Colon (tissue), 2 donors: ENCODE results near the gene GRM4.

Experiments
- FAIRE-seq: peaks from 2 replicates; lab custom pipeline; 2012; peaks lifted over from hg19 to GRCh38; lab: Jason Lieb, UNC
- donor health status: control.
- donor health status: control.

The GRM4 gene

DNA sequence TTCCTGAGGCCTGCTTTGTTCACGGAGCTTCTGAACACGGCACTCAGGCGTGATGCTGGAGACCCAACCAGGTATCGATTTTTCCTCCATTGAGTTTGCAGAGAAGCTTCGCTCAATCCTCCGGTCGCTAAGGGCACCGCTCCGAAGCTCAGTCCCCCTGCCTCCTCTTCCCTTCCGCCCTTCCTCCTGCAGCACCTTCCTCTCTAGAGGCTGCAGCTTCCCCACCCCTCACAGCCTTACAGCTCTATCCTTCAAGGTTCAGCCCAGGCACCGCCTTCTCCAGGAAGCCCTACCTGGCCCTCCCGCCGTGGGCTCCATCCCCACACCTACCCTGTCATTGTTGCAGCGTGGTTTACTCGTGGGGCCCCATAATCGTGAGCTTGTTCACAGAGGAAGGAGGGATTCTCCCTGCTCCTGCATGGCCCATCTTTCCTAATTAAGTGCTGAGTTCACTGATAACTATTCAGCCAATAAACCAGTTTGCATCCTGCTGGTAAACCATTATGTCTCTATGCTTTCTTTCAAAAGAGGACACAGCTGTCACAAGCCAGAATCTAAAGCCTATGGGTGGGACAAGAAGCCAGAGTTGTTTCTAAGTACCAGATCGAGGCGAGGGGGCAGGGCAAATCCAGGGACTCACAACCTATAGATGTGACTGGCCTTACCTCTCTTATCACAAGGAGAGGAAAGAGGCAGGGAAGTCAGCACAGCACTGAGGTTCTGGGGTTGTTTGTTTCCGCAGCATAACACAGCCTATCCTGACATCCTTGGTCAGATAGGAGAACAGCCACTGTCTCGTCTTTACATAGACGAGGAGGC is 152.0 kb downstream of the GRM4 start:
- FAIRE-seq, result no peak

DNA sequence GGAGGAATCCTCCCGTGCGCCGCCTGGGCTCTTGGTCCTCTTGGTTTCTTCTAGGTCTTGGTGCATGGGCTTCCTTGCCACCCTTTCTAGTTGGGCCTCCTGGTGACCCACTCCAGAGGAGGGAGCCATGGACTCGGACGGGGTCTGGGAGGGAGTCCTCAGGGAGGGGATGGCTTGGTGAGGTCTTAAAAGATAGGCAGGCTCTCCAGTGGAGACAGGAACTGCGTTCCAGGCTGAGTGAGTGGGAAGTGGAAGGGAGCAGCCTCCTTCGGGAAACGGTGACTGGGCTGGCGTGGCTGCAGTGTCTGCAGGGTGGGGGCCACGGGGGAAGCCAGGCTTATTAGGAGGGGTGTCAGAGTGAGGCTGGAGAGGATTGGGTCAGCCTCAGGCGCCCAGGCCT is 152.8 kb downstream of the GRM4 start:
- FAIRE-seq, result no peak

DNA sequence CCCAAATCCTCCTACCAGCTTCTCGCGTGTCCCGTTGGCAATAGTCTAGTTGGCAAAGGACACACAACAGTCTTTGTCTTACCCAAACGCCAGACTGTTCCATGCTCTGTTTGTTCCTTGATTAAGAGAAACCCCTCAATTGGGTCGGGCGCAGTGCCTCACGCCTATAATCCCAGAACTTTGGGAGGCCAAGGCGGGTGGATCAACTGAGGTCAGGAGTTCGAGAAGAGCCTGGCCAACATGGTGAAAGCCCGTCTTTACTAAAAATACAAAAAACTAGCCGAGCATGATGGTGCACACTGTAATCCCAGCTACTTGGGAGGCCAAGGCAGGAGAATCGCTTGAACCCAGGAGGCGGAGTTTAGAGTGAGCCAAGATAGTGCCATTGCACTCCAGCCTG is 153.7 kb downstream of the GRM4 start:
- no peak for FAIRE-seq

DNA sequence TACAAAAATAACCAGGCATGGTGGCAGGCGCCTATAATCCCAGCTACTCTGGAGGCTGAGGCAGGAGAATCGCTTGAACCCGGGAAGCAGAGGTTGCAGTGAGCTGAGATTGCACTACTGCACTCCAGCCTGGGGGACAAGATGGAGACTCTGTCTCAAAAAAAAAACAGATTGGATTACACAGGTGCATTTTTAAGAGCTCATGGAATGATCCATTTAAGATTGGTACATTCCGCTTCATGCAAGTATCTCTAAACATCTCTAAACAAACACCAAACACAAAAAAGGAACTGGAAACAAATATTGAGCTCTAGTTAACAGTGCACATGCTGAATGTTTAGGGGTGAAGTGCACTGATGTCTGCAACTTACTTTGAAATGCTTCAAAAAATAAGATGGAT is 154.3 kb downstream of the GRM4 start:
- no peak for FAIRE-seq

DNA sequence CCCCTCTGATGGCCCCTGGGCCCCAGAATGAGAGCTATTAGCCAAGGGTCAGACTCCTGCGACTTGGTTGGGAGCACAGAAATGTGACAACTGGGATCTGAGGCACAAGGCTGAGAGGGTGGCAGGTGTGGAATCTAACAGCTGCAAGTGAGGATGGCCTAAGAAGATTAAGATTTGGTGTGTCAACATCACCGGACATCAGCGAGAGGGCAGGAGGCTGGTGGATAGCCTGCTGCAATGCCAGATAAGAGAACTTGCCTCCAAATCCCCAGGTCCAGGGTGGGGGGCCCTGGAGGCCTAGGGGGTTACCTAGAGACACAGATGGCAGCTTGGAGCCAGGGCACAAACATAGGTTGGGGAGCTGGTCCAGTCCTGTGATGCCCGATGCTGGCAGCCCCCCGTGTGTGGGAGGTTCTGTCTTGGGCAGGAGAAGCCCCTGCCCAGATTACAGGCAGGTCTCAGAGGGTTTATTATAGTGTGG is 155.8 kb downstream of the GRM4 start:
- no peak for FAIRE-seq

DNA sequence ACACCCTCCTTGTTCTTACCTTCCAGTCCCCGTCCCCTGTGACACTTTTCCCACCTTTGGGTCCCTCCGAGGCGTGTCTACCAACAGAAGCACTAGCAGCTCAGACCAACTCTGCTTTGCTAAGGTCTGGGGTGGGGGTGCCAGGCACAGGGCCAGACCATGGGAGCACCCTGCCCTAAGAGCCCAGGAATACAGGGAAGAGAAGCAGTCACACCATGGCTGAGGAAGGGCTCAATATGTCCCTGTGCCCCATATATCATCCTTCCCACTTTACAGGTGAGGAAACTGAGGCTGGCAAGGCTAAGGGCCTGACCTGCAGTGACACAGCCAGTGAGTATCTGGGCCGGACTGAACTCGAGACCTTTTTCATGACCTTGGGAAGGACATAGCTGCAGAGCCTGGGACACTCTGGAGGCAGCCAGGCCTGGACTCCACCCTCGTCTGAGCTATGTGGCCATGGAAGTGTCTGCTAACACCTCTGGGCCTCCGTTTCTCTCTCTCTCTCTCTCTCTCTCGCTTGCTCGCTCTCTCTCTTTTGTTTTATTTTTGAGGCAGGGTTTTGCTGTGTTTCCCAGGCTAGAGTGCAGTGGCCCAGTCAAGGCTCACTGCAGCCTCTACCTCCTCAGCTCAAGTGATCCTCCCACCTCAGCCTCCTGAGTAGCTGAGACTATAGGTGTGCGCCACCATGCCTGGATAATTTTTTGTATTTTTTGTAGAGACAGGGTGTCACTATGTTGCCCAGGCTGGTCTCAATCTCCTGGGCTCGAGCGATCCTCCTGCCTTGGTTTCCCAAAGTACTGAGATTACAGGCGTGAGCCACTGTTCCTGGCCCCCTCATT is 156.7 kb downstream of the GRM4 start:
- FAIRE-seq, result no peak

DNA sequence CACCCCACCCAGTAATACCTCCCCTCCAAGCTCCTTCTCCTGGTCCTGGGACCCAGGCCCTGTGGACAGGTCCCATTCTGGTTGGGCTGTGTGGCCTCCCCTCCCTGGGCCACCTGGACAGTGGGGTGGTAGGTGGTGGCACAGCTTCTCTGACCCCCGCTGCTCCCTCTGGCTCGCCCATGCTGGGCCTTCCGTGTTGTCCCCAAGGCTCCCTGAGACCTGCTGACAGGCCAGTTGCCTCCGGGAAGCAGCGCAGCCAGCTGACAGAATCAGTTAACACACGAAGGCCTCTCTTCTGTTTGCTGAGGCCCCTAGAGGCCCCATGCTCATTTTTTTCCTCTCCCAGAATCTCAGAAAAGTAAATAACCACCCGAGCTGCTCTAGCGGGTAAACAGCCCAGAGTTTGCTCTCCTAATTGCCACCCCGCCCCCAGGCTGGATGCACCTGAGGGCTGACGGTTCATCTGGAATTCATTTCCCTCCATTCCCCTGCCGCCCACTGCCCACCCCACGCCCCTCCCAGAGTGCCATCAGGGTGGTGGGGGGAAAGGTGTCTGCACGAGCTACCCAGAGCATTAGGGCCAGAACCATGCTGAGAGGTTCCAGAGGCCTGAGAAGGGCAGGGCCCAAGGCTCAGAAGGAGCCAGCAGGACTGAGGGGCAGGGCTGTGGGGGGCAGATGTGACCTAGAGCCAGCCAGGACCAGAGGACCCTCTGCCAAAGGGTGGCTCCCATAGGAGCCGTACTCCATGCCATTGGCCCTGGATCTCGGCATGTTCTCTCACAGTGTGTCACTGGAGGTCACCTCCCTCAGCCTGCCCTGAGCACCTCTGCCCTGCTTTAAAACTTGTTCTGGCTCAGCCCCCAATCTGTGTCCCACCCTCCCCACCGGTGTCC is 157.5 kb downstream of the GRM4 start:
- FAIRE-seq, result no peak

DNA sequence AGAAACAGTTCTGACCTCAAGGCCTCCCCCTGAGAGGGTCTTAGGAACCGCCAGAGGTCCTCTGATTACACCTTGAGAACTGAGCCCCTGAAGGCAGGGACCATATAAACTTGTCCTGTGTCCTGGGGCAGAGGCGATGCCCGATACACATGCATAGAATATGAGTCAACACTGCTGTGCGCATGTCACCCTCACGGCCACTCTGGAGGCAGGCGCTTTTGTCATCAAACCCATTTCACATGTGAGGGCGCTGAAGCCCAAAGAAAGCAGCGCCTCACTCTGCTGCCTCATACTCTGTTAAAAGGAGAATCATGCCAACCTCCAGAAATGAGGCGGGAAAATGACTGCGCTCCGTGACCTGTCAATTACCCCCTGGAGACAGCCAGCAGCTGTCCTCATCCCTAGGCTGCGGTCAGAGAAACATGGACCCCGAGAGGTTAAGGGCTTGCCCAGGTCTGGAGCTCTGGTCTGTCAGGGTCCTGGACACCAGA is 158.3 kb downstream of the GRM4 start:
- FAIRE-seq, result no peak

DNA sequence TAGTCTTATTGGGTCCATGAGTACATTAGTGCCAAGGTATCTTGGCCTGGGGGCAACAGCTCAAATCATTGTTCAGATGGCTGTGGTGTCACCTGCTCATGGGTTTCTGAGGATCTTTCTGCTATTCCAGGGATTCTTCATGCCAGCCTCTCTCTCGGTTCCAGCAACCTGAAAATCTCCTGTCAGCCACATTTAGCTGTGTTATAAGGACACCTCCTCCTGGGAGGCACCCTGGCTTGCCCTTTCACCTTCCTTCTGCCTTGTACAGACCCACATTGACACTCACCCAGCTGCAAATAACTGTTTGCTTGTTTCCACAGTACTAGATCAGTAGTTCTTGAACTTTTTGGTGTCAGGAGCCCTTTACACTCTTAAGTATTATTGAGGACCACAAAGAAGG is 159.9 kb downstream of the GRM4 start:
- no peak for FAIRE-seq

DNA sequence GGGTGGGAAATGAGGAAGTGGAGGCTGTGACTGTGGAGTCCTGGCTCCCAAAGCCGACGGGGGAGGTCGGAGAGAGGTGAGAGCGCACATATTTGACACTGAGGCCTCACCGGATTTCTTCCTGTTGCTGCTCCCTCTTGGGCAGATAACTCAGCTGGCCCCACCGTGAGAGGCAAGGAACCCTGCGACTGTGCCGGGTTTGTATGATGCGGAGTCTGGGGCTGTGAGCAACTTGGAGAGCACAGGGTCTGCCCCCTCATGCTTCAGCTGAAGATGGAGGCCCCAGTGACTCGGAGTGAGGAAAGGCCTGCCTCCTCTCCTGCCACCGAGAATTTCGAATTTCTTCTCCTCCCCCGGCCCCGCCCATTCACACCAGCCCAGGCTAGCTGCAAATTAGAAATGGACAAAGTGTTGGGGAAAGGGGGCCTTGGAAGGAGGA is 160.6 kb downstream of the GRM4 start:
- no peak for FAIRE-seq

DNA sequence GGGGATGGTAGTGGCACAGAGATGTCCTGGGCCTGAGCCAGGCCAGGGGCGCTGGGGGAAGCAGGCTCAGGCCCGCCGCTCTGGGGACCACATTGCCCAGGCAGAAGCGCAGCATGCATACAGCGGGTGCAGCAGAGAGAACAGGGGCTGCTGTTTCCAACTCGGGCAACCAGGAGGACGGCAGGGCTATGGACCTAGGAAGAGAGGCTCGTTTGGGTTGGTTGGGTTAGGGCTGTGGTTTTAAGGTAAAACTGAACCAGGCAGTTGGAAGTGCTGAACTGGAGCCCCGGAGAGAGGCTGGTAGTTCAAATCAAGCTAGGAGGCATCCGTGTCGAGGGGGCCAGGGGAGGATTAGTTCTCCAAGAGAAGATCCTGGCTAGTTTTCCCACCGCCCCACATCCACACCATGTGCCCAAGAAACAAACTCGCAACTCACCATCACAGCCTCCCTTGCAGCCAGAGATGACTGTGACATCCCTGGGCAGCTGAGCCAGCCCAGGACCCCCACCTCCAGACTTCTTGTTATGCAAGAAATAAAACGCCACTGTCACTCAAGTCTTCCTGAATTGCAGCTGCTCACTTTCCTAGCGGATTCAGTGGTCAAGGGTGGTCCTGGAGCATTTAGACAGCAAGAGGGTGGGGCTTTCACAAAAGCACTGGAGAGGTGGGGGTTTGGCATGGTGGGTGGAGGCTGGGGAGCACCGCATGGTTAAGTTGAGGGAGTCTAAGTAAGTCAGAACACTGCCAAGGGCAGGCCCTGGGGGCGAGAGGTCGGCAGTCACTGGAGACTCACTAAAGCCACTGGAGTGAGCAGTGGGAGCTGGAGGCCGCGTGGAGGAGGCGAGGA is 161.2 kb downstream of the GRM4 start:
- no peak for FAIRE-seq

DNA sequence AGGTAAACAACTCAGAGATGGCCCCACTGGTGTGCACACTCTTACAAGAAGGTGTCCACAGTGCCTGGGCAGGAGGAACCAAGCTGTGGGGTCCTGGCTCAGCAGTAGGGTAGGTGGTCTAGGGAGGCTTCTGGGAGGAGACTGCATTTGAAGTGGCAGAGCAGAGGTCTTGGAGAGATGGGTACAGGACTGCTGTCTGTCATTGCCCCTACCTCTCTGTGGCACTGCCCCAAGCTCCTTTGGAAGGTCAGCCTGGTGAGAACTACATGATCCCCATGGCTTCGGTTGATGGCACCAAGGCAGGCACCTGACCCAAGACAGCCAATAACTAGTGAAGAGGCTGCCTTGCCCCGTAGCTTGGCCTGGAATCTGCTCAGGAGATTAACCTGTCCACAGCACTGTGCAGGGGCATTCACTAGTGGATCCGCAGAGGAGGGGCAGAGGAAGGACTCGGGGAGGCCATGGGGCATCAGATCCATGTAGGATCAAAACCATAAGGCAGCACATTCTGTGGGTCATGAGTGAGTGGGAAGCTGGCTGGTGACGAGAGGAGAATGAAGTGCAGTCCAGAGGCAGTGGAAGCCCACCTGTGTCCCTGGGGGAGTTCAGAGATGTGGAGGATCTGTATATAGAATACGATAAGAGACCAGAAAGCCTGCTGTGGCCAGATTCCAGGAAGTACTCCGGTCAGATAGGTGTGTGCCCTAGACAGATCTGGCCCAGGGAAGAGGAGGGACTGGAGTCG is 162.0 kb downstream of the GRM4 start:
- no peak for FAIRE-seq

DNA sequence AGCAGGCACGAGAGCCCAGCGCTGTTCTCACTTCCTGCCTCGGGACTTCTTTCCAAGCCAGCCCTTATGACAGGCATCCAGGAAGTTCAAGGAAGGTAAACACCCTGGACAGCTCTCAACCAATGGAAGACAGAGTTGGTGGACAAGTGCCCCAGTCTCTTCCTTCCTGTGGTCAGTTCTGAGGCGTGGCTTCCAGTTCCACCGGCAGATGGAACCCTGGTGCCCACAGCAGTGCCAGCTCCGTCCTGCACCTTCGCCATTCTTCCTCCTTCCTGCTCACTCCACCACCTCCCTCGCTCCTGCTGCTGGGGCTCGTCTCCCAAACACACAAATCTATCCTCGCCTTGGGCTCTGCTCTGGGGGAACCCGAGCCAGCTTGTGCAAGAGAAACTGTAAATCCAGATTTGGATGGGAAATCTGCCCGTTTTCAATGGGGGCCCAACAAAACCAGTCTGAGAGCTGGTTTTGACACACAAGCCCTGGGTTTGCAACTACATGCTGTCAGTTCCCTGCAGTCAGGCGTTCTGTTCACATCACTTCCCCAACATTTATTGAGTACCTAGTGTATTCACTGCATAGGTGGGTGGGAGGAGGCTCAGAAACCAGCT is 162.7 kb downstream of the GRM4 start:
- peak; percentile 21 for FAIRE-seq

DNA sequence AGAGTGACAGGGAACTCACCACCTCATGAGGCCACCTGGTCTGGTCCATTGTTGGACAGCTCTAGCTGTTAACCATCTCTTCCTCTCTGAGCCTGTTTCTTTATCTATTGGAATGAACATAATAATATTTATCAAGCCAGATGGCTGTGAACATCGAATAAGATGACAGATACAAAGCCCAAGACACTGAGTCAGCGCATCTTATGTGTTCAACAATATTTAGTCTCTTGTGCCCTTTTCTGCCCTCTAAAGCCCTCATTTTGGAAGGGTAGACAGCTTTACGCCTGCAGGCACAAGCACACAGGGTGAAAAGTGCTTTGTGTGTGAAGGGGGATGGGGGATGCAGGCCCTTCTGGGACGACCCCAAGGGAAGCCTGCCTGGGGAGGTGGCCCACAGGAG is 164.0 kb downstream of the GRM4 start:
- no peak for FAIRE-seq

DNA sequence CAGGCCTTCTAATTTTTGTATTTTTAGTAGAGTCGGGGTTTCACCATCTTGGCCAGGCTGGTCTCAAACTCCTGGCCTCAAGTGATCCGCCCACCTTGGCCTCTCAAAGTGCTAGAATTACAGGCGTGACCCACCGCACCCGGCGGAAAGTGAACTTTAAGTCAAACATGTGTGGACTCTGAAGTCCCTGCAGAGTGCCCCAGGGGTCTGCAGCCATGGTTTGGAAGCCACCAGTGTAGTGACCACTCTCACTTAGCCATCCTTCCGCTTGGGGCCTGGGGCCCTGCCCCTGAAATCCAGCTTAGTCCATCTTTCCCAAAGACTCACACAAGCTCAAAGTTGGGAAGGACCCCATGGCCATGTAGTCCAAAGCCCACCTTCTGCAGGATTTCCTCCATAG is 164.5 kb downstream of the GRM4 start:
- no peak for FAIRE-seq

DNA sequence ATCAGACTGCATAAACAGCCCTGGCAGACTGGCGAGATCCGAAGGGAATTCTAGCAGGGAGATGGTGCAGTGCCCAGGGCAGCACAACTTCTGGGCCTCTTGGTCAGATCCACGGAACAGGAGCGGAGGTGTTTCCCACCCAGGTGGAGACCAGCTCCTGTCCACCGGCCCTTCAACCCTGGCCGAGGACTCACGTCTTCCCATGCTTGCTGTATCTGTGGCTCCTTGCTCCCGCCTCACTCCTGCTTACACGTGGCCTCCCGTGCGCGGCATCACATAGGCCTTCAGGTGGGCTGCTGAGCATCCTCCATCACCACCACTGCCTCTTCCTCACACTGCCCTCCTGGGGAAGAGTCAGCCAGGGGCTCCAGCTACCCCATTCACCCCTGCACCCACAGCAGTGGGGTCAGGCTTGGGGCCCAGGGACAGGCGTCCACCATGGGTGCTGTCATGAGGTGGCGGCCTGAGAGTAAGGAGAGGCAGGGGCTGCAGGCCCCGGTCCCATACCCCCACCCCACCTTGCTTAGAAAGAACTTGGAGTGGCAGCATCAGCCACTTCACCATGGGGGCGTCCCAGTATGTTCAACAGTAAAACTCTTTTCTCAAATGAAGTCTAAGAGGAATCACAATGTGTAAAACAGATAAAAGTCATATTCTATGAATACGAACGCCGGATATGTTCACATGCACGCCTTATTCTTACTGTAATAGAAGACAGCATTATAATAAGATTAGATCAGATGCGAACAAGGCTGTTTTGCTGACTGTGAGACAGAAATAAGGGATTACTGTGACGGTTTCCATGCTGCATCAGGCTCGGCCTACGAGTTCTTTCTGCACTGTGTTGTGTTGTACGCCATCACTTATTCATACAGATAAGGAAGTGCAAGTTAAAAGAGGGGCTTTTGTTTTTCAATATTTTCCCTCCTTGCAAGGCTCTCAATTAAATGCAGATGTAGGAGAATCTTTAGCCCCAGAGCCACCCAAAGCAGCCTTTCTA is 165.4 kb downstream of the GRM4 start:
- FAIRE-seq, result no peak

DNA sequence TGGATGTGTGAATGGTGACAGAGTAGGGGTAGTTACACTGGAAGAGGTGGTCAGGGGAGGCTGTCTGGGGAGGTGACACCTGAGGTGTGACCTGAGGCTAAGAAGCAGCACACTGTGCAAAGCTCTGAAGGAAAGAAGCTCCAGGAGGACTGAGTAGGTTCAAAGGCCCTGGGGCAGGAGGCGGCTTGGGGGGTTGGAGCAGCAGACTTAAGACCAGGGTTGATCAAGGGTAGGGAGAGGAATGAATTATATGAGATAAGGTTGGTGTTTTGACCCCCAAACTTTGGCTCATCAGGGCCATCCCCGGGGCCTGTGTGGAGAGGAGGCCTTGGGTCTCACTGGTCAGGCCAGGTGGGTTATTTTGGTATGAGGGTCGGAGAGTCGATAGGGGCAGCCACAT is 166.1 kb downstream of the GRM4 start:
- FAIRE-seq, result no peak

DNA sequence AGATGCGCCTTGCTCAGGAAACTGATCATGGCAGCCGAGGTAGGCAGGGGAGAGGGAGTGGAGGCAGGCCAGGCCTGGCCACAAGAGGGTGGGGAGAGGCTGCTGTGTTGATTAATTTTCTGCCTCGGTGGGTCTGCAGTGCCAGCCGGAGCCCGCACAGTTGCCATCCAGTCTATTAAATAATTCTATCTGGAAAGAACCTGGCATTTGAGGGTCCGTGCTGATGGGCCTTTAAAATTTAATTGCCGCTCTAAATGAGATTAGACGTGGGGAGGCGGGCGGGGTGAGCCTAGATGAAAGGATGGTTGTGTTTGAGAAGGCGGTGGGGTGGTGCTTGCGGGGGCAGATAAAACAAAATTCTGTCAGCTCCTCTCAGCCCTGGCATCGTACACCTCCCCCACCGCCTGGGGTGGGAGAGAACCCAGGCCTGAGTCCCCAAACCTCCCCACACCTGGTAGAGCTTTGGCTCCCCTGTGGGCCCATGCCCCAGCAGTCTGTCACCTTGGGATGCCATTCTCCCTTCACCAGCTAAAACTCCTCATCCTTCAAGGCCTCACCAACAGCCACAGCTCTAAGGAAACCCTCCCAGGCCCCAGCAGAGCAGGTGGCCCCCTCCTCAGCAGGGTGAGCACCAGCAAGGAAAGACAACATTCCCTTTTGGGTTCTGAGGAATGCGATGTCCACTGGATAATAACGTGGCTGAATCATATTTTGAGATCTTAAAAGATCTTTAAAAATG is 167.3 kb downstream of the GRM4 start:
- FAIRE-seq, result no peak
